ENCODE data around the gene LARGE2. TPM values are rescaled to one million over a fixed set of nuclear protein-coding genes. Genes with fewer than 3 reads are reported as not detected.

LARGE2 gene
- total RNA-seq, 1 donor from 2014 or later, result not detected

- ATAC-seq (ENCODE audit: poor library complexity) (no peak), DNase-seq (peak; percentile 19)
- intact Hi-C loops (cut with DNase I), result no loop called here
Observed at GRCh38 chr11:45925550-45925949, 3.1 kb downstream of the LARGE2 start.

GRCh38 chr11:45926001-45926401 lies 3.5 kb downstream of the LARGE2 start:
- DNase-seq (peak; percentile 35), ATAC-seq (ENCODE audit: poor library complexity) (no peak)
- intact Hi-C loops (cut with DNase I), result no loop called here

GRCh38 chr11:45926536-45927331 lies 4.3 kb downstream of the LARGE2 start:
- intact Hi-C loops (cut with DNase I), result no loop called here
- DNase-seq (peak; percentile 24), ATAC-seq (ENCODE audit: poor library complexity) (no peak)

- DNase-seq (peak; percentile 38), ATAC-seq (ENCODE audit: poor library complexity) (no peak)
- intact Hi-C loops (cut with DNase I), result no loop called here
Observed at GRCh38 chr11:45927332-45927683, 4.9 kb downstream of the LARGE2 start.

- intact Hi-C loops (cut with DNase I), result no loop called here
- ATAC-seq (ENCODE audit: poor library complexity) (no peak), DNase-seq (peak; percentile 34)
Observed at GRCh38 chr11:45927684-45928413, 5.4 kb downstream of the LARGE2 start.

GRCh38 chr11:45928535-45929215 lies 6.2 kb downstream of the LARGE2 start:
- intact Hi-C loops (cut with DNase I), result no loop called here
- ATAC-seq (ENCODE audit: poor library complexity) (no peak), DNase-seq (peak; percentile 24)

- intact Hi-C loops (cut with DNase I), result no loop called here
- DNase-seq (no peak), ATAC-seq (ENCODE audit: poor library complexity) (no peak)
Observed at GRCh38 chr11:45929486-45930030, 7.1 kb downstream of the LARGE2 start.

GRCh38 chr11:45930031-45930794 lies 7.8 kb downstream of the LARGE2 start:
- intact Hi-C loops (cut with DNase I), result no loop called here
- ATAC-seq (ENCODE audit: poor library complexity) (peak; percentile 84), DNase-seq (peak; percentile 71)

- ATAC-seq (ENCODE audit: poor library complexity) (no peak), DNase-seq (no peak)
- intact Hi-C loops (cut with DNase I), result no loop called here
Observed at GRCh38 chr11:45930951-45931570, 8.6 kb downstream of the LARGE2 start.

GRCh38 chr11:45931739-45932138 lies 9.3 kb downstream of the LARGE2 start:
- no peak for ATAC-seq (ENCODE audit: poor library complexity)
- no peak for DNase-seq
- intact Hi-C loops (cut with DNase I), result no loop called here

GRCh38 chr11:45932217-45932616 lies 9.8 kb downstream of the LARGE2 start:
- no peak for ATAC-seq (ENCODE audit: poor library complexity)
- intact Hi-C loops (cut with DNase I), result no loop called here
- no peak for DNase-seq

GRCh38 chr11:45933131-45933831 lies 10.8 kb downstream of the LARGE2 start:
- intact Hi-C loops (cut with DNase I), result no loop called here
- DNase-seq (no peak), ATAC-seq (ENCODE audit: poor library complexity) (no peak)

- intact Hi-C loops (cut with DNase I), result no loop called here
- no peak for DNase-seq
Observed at GRCh38 chr11:45933846-45934579, 11.6 kb downstream of the LARGE2 start.

GRCh38 chr11:45934580-45935318 lies 12.3 kb downstream of the LARGE2 start:
- intact Hi-C loops (cut with DNase I), result no loop called here
- DNase-seq (no peak), ATAC-seq (ENCODE audit: poor library complexity) (no peak)

More at GRCh38 chr11:45933846-45934579, 11.6 kb downstream of the LARGE2 start:
- ATAC-seq (ENCODE audit: poor library complexity), result no peak

GRCh38 chr11:45935349-45936064 lies 13.1 kb downstream of the LARGE2 start:
- ATAC-seq (ENCODE audit: poor library complexity) (no peak), DNase-seq (no peak)
- intact Hi-C loops (cut with DNase I), result no loop called here
